Heart right ventricle (tissue), 16 donors: ENCODE measurements around the gene ARPIN. TPM values are rescaled to one million over a fixed set of nuclear protein-coding genes. Genes with fewer than 3 reads are reported as not detected.

Source experiments
- ATAC-seq, 8 donors: fragments of 200-7000 bp; cut with Tn5 transposase; one replicate each; pipeline ENCODE4 v1.9.1; 2020; ENCODE audit warnings: mild to moderate bottlenecking in 8 of 8, moderate library complexity in 8 of 8, moderate number of reproducible peaks in 1 of 8
- DNase-seq, 2 donors: peaks; one replicate each; pipeline ENCODE4 v3.0.0-alpha.2; 2020
- H3K27ac ChIP-seq, 10 donors: fragments of 200-600 bp; sonication (generic) in 2 of 10; one replicate each; pipeline versions ENCODE4 v1.5.0 to v1.8.0; 2020 to 2022; ENCODE audit warnings: mild to moderate bottlenecking in 3 of 10
- H3K27me3 ChIP-seq, 7 donors: fragments of 200-600 bp; one replicate each; pipeline ENCODE4 v1.8.0; 2021 to 2022; ENCODE audit warnings: mild to moderate bottlenecking in 2 of 7
- H3K36me3 ChIP-seq, 9 donors: fragments of 200-600 bp; sonication (generic) in 1 of 9; one replicate each; pipeline versions ENCODE4 v1.5.0 to v1.8.0; 2020 to 2022; ENCODE audit warnings: mild to moderate bottlenecking in 2 of 9
- H3K4me1 ChIP-seq, 9 donors: fragments of 200-600 bp; sonication (generic) in 1 of 9; one replicate each; pipeline versions ENCODE4 v1.5.0 to v1.8.0; 2020 to 2022; ENCODE audit warnings: mild to moderate bottlenecking in 4 of 9
- H3K4me3 ChIP-seq, 10 donors: fragments of 200-600 bp; sonication (generic) in 2 of 10; one replicate each; pipeline versions ENCODE4 v1.5.0 to v1.8.0; 2020 to 2022; ENCODE audit warnings: mild to moderate bottlenecking in 7 of 10, moderate library complexity in 2 of 10
- H3K9me3 ChIP-seq, 11 donors: fragments of 200-600 bp in 10 of 11; sonication (generic) in 2 of 11; one replicate each; pipeline versions ENCODE4 v1.5.0 to v1.8.0; 2013 to 2022; ENCODE audit warnings: mild to moderate bottlenecking in 2 of 11, control low read depth in 1 of 11, moderate library complexity in 1 of 11
- WGBS, 2 donors: extraction: QIAGEN DNeasy Blood & Tissue Kit; methylation state at CpG; one replicate each; pipeline ENCODE4 v1.1.7; 2013; ENCODE audit warnings: inconsistent platforms in 1 of 2; 5-methylcytosine and 5-hydroxymethylcytosine counted together
- intact Hi-C, 10 donors: fragments of 100-400 bp; cut with DNase I; formaldehyde crosslinking; loops; one replicate each; pipeline versions ENCODE4 v1.11.1 to v1.14.2; 2022
- polyA plus RNA-seq, 2 donors: library from polyadenylated mRNA; stranded (reverse); fragments of 200-250 nt; gene quantifications; one replicate each; pipeline ENCODE4 v1.2.3, GENCODE V29; 2013
- total RNA-seq, 10 donors: library from RNA; stranded (reverse); fragmentation: NEBNext Ultra II Directional in 3 of 10; extraction: Animal tissue kit (Norgen Biotek cat#: 25700) in 3 of 10; gene quantifications; one replicate each; pipeline versions ENCODE4 v1.2.1 to v1.2.4, GENCODE V29; 2021 to 2023
- TF ChIP-seq, protein P1 (sequence below), 9 donors: fragments of 200-600 bp; sonication (generic) in 2 of 9; IDR thresholded peaks; one replicate each; pipeline versions ENCODE4 v1.5.0 to v1.8.0; 2021 to 2022; ENCODE audit warnings: antibody characterized with exemption in 9 of 9, mild to moderate bottlenecking in 5 of 9, moderate library complexity in 1 of 9
- donor health status: Arrhythmogenic right ventricular cardiomyopathy.
- donor health status: ischemic (EF 13 %, LVEDD 7.1; RV severe dilation, severe dysfunction).
- donor health status: healthy with polysubstance abuse.
- donor health status: DM: no; HTN: yes; CAD: no.
- donor health status: DM: no; HTN: no; CAD: no.
- donor health status: ischemic (EF 25% LVEDD 6.9; RV normal size, moderate dysfunction).
- donor health status: ischemic (EF 25% LVEDD 5.7; RV mildly dilated, moderate dysfunction).
- donor health status: healthy.
- donor health status: DM: yes; HTN: yes; CAD: no.
- donor health status: Ischemic cardiomyopathy.
- donor health status: ischemic (EF 35%, LVEDD 5.7; RV mildly dilated, moderate dysfunction).
- donor health status: nonischemic (EF 11% LVEDD 7.7; RV severe dilation, severe dysfunction).
- donor health status: DM: yes; HTN: yes; CAD: no.
- donor health status: PGD.
- donor health status: ischemic (EF 29% LVEDD 5.4; RV normal size, mild dysfunction).
- donor health status: nonischemic (EF 23%, LVEDD 6.1; RV moderate dilation, normal function).

ARPIN gene
- total and polyA plus RNA-seq, 12 donors, result 4.6 to 12.8 (median 11.0) TPM

DNA sequence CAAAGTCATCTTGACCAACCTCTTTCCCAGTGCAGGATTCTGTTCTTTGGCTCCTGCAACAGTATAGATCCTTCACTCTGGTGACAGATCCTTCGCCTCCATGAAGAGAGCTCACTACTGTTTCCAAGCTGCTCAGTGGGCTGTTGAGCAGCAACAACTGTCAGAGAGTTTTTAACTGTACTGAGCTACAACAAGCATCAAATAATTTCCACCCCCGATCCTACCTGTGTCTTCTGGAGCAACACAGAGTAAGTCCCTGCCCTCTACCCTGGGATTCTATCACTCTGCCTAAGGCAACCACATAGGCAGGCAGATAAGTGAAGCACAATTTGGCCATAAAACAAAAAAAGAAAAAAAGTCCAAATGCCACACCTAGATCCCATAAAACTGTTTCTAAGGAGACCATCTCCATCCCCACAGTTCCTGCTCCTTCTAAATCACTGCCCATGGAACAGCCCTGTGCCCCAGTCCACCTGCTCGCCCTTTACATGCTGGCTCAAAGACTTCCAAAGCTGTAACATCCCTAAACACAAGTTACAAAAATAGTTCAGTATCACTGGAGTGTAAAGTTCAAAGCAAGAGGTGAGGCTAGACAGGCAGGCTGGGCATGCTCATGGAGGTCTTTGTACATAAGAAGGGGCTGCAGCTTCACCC, 60.3 kb downstream of the ARPIN start:
- TF ChIP-seq, protein P1, sequence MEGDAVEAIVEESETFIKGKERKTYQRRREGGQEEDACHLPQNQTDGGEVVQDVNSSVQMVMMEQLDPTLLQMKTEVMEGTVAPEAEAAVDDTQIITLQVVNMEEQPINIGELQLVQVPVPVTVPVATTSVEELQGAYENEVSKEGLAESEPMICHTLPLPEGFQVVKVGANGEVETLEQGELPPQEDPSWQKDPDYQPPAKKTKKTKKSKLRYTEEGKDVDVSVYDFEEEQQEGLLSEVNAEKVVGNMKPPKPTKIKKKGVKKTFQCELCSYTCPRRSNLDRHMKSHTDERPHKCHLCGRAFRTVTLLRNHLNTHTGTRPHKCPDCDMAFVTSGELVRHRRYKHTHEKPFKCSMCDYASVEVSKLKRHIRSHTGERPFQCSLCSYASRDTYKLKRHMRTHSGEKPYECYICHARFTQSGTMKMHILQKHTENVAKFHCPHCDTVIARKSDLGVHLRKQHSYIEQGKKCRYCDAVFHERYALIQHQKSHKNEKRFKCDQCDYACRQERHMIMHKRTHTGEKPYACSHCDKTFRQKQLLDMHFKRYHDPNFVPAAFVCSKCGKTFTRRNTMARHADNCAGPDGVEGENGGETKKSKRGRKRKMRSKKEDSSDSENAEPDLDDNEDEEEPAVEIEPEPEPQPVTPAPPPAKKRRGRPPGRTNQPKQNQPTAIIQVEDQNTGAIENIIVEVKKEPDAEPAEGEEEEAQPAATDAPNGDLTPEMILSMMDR (IDR thresholded peaks at IDR 0.05), result no peak
- 92 to 94% methylated on average over 3 of the region's 3 CpGs for WGBS, 2 donors
- Histone ChIP-seq H3K4me3 (no peak overlapping the region), H3K4me1 (peaks cover 0 to 53% (median 0%) of the 10 kb centered on the region in 9 donors), H3K27ac (peak overlapping the region in 1 of 10 donors; percentile 68), H3K9me3 (no peaks in the 10 kb centered on the region), H3K27me3 (no peaks in the 10 kb centered on the region), H3K36me3 (peaks cover 0 to 70% (median 6%) of the 10 kb centered on the region in 9 donors)
- DNase-seq (no peak), ATAC-seq (no peak)
- intact Hi-C loops, result no loop called here

DNA sequence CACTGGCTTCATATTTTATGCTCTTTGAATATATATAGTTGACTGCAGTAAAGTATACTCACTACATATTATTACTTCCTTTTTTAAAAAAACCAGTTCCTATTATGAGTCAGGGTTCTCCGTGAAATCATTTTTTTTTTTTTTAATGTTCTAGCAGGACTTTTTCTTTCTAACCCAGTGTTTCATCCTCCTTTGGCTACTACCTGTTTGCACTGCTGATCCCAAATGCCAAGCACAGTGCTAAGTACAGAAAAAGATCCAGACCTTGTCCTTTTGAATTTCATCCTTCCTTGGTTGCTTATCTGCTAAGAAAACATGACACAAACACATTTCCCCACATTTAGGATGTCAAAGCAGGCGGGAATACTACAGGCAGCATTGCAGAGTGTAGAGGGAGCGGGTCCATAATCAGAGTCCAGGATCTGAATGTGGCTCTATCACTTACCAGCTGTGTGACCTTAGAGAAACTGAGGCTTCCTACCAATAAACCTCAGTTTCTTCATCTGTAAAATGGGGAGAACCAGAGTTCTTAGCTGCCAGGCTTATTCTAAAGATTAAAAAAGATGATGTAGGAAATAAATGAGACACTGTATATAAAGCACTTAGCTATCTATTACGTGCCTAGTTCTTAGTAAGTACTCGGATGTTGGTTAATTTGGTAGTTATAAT, 60.9 kb downstream of the ARPIN start:
- DNase-seq (no peak), ATAC-seq (no peak)
- Histone ChIP-seq H3K4me1 (peaks cover 0 to 58% (median 0%) of the 10 kb centered on the region in 9 donors), H3K36me3 (peaks cover 0 to 70% (median 6%) of the 10 kb centered on the region in 9 donors), H3K27ac (peak overlapping the region in 1 of 10 donors; percentile 68), H3K9me3 (no peaks in the 10 kb centered on the region), H3K27me3 (no peaks in the 10 kb centered on the region), H3K4me3 (no peak overlapping the region)
- TF ChIP-seq, protein P1 (IDR thresholded peaks at IDR 0.05), result no peak
- 90 to 91% methylated on average over 5 of the region's 5 CpGs for WGBS, 2 donors
- intact Hi-C loops, result no loop called here

DNA sequence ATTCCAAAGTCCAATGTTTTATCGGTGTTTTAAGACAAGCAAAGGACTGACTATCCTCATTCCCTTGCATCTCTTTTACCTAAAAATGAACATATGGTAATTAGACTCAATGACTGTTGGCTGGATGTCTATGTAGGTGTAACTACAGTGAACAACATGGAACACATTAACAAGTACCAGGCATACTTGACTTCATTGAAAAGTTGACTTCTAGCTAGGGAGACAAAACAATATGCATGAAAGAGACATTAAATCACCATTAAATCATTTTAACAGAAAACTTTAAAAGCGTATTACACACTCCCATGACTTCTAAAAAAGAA, 63.8 kb downstream of the ARPIN start:
- H3K4me3 ChIP-seq, result no peak overlapping the region
- TF ChIP-seq, protein P1 (IDR thresholded peaks at IDR 0.05), result no peak
- peak overlapping the region in 1 of 10 donors; percentile 80 for H3K27ac ChIP-seq
- 95% methylated on average over 2 of the region's 2 CpGs for WGBS, 2 donors
- DNase-seq, result no peak
- H3K4me1 ChIP-seq, result peaks cover 0 to 72% (median 0%) of the 10 kb centered on the region in 9 donors
- no peaks in the 10 kb centered on the region for H3K9me3 ChIP-seq
- H3K27me3 ChIP-seq, result no peaks in the 10 kb centered on the region
- H3K36me3 ChIP-seq, result peaks cover 0 to 84% (median 6%) of the 10 kb centered on the region in 9 donors
- intact Hi-C loops, result no loop called here
- ATAC-seq, result no peak

DNA sequence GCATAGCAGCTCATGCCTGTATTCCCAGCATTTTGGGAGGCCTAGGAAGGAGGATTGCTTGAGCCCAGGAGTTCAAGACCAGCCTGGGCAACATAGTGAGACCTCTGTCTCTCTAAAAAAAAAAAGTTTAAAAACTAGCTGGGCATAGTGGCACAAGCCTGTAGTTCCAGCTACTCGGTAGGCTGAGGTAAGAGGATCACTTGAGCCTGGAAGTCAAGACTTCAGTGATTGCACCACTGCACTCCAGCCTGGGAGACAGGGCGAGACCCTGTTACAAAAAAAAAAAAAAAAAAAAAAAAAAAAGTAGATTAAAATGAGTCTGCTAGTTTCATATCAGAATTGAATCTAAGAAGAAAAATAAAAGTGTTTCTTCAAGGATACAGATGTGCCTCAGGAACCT, 65.7 kb downstream of the ARPIN start:
- DNase-seq (no peak), ATAC-seq (no peak)
- no peaks in the 10 kb centered on the region for H3K27me3 ChIP-seq
- TF ChIP-seq, protein P1 (IDR thresholded peaks at IDR 0.05), result no peak
- WGBS, 2 donors, result 86 to 92% methylated on average over 2 of the region's 2 CpGs
- intact Hi-C loops, result no loop called here
- no peaks in the 10 kb centered on the region for H3K9me3 ChIP-seq
- peaks cover 0 to 62% (median 0%) of the 10 kb centered on the region in 9 donors for H3K4me1 ChIP-seq
- H3K4me3 ChIP-seq, result no peak overlapping the region
- H3K27ac ChIP-seq, result no peak overlapping the region
- H3K36me3 ChIP-seq, result peaks cover 0 to 82% (median 6%) of the 10 kb centered on the region in 9 donors
